ENCODE measurements around the gene CEP295NL. TPM values are rescaled to one million over a fixed set of nuclear protein-coding genes. Genes with fewer than 3 reads are reported as not detected.

CEP295NL gene
- total RNA-seq, 1 experiment from 2014 or later: 0.66 TPM

GRCh38 chr17:78940708-78941107, 37.7 kb upstream of the CEP295NL start:
- Histone ChIP-seq H3K4ac (ENCODE audit: low read depth, low read length) (no peak overlapping the region), H2BK12ac (ENCODE audit: insufficient read length, low read depth, low read length) (no peak overlapping the region), H4K5ac (ENCODE audit: insufficient read length, low read depth, low read length) (no peak overlapping the region), H4K8ac (replicated peaks; ENCODE audit: insufficient read length, low read depth, low read length) (no peak overlapping the region), H4K20me1 (ENCODE audit: control insufficient read depth, insufficient read depth, insufficient read length) (no peaks in the 10 kb centered on the region), H3K14ac (ENCODE audit: insufficient read depth, low read length) (no peak overlapping the region), H3K18ac (ENCODE audit: insufficient read length, low read depth, low read length) (no peak overlapping the region), H3K9me3 (ENCODE audit: control insufficient read depth, low read depth, low read length) (no peaks in the 10 kb centered on the region), H2BK20ac (ENCODE audit: low read depth, low read length, poor library complexity, severe bottlenecking) (no peak overlapping the region), H2BK120ac (ENCODE audit: low read depth, low read length, poor library complexity, severe bottlenecking) (no peak overlapping the region), H3K79me2 (ENCODE audit: insufficient read depth, low read length) (no peaks in the 10 kb centered on the region), H2BK15ac (ENCODE audit: low read depth, low read length) (no peak overlapping the region), H3K79me1 (ENCODE audit: insufficient read depth, low read depth, low read length, poor library complexity, severe bottlenecking) (no peaks in the 10 kb centered on the region), H3K27me3 (ENCODE audit: insufficient read depth, low read length) (no peaks in the 10 kb centered on the region), H3K4me2 (ENCODE audit: insufficient read depth, insufficient read length, low read length) (no peak overlapping the region), H2AFZ (ENCODE audit: low read length) (no peak overlapping the region), H3K56ac (ENCODE audit: insufficient read length, low read depth, low read length) (no peak overlapping the region), H3K9ac (ENCODE audit: extremely low read depth, insufficient read length, low read length) (no peak overlapping the region), H3T11ph (ENCODE audit: low read length) (no peak overlapping the region), H4K91ac (ENCODE audit: insufficient read length, low read depth, low read length) (no peak overlapping the region), H2BK5ac (ENCODE audit: insufficient read length, low read length) (no peak overlapping the region), H2AK5ac (ENCODE audit: insufficient read length, low read length) (no peak overlapping the region), H3K27ac (ENCODE audit: insufficient read length, low read depth, low read length) (no peak overlapping the region), H3K4me1 (ENCODE audit: insufficient read depth, low read length) (no peaks in the 10 kb centered on the region), H3K23me2 (ENCODE audit: insufficient read length, low read depth, low read length, poor library complexity, severe bottlenecking) (no peaks in the 10 kb centered on the region), H3K23ac (ENCODE audit: insufficient read length, low read depth, low read length) (no peak overlapping the region)
- Mint-ChIP-seq H3K27me3 (ENCODE audit: low read depth) (peaks cover 11% of the 10 kb centered on the region), H3K27ac (no peak overlapping the region), H3K9me3 (no peaks in the 10 kb centered on the region), H3K4me1 (peaks cover 0 to 12% of the 10 kb centered on the region in 2 experiments; a peak in 1 of 4 replicates), H3K4me3 (no peak overlapping the region), H3K36me3 (ENCODE audit: insufficient read depth in 1 of 3, low read depth in 3 of 3) (no peaks in the 10 kb centered on the region)
- WGBS (ENCODE audit: extremely low coverage, insufficient read length, low lambda C conversion rate): no CpG with 5 or more reads among the region's 6 CpGs
- peak; percentile 92 for DNase-seq
- TF ChIP-seq, protein P1, sequence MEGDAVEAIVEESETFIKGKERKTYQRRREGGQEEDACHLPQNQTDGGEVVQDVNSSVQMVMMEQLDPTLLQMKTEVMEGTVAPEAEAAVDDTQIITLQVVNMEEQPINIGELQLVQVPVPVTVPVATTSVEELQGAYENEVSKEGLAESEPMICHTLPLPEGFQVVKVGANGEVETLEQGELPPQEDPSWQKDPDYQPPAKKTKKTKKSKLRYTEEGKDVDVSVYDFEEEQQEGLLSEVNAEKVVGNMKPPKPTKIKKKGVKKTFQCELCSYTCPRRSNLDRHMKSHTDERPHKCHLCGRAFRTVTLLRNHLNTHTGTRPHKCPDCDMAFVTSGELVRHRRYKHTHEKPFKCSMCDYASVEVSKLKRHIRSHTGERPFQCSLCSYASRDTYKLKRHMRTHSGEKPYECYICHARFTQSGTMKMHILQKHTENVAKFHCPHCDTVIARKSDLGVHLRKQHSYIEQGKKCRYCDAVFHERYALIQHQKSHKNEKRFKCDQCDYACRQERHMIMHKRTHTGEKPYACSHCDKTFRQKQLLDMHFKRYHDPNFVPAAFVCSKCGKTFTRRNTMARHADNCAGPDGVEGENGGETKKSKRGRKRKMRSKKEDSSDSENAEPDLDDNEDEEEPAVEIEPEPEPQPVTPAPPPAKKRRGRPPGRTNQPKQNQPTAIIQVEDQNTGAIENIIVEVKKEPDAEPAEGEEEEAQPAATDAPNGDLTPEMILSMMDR (conservative IDR thresholded peaks at IDR 0.05): no peak

All from H9 (cell line).